B cell (primary cell): ENCODE measurements around the gene NUP214. TPM values are rescaled to one million over a fixed set of nuclear protein-coding genes. Genes with fewer than 3 reads are reported as not detected.

Experiments used
- ATAC-seq: fragments of 200-7000 bp; cut with Tn5 transposase; one replicate; pipeline ENCODE4 v1.10.0; 2021; ENCODE audit warnings: low read depth, mild to moderate bottlenecking, moderate number of reproducible peaks, moderate library complexity
- CTCF ChIA-PET: fragments of 350-600 bp; sonication (Branson Sonifier 250); formaldehyde crosslinking; loops from one replicate; lab custom pipeline; 2021; ENCODE audit warnings: antibody characterized with exemption, inconsistent platforms; lab: Charles Lee
- POLR2A ChIA-PET: fragments of 350-600 bp; sonication (Branson Sonifier 250); formaldehyde crosslinking; loops from one replicate; lab custom pipeline; 2021; ENCODE audit warnings: antibody characterized with exemption; lab: Charles Lee
- DNase-seq: peaks from one replicate; pipeline ENCODE4 v3.0.0; 2013
- H2AFZ ChIP-seq: 2 replicates; pipeline ENCODE4 v1.6.1; 2012; ENCODE audit warnings: mild to moderate bottlenecking, low read depth, low read length; ENCODE audit not compliant: insufficient read depth, poor library complexity, severe bottlenecking
- H3K27ac ChIP-seq, 2 donors: 1 replicate in 1 of 2; 2 replicates in 1 of 2; pipeline ENCODE4 v1.5.1; 2012 to 2013; ENCODE audit warnings: low read length in 2 of 2, mild to moderate bottlenecking in 2 of 2, moderate library complexity in 1 of 2
- H3K27me3 ChIP-seq, 4 experiments: fragments of 200-600 bp in 1 of 4; sonication (generic) in 1 of 4; replicated peaks in 1 of 4; 1 replicate in 2 of 4; 2 replicates in 2 of 4; pipeline versions ENCODE4 v1.6.1 to v1.7.0; 2013 to 2016; ENCODE audit warnings: low read length in 3 of 4, mild to moderate bottlenecking in 2 of 4, mixed read lengths in 1 of 4, moderate library complexity in 1 of 4; ENCODE audit not compliant: insufficient read depth in 4 of 4, control insufficient read depth in 3 of 4; ENCODE audit errors: control extremely low read depth in 1 of 4
- H3K36me3 ChIP-seq, 2 experiments: replicated peaks in 1 of 2; 1 replicate in 1 of 2; 2 replicates in 1 of 2; pipeline versions ENCODE4 v1.6.1 to v1.7.1; 2013; ENCODE audit warnings: low read length in 1 of 2; ENCODE audit not compliant: insufficient read depth in 2 of 2, control insufficient read depth in 1 of 2; ENCODE audit errors: control extremely low read depth in 1 of 2, extremely low read depth in 1 of 2
- H3K4me1 ChIP-seq, 2 donors: fragments of 200-600 bp in 1 of 2; sonication (generic) in 1 of 2; 1 replicate in 1 of 2; 2 replicates in 1 of 2; pipeline versions ENCODE4 v1.5.1 to v1.6.1; 2013 to 2017; ENCODE audit warnings: low read length in 2 of 2; ENCODE audit not compliant: control insufficient read depth in 2 of 2, insufficient read depth in 2 of 2
- H3K4me2 ChIP-seq: replicated peaks from 2 replicates; pipeline ENCODE3; 2012; ENCODE audit warnings: mild to moderate bottlenecking, low read depth, low read length; ENCODE audit not compliant: poor library complexity, severe bottlenecking
- H3K4me3 ChIP-seq, 5 experiments: fragments of 200-600 bp in 1 of 5; sonication (generic) in 1 of 5; 1 replicate in 3 of 5; 2 replicates in 2 of 5; pipeline versions ENCODE4 v1.5.1 to v1.7.0; 2011 to 2016; ENCODE audit warnings: low read length in 4 of 5, mild to moderate bottlenecking in 4 of 5, low read depth in 2 of 5, control low read depth in 1 of 5, moderate library complexity in 1 of 5; ENCODE audit not compliant: insufficient read depth in 1 of 5; ENCODE audit errors: control extremely low read depth in 1 of 5, extremely low read depth in 1 of 5
- H3K79me2 ChIP-seq: fragments of 200-600 bp; sonication (generic); one replicate; pipeline ENCODE4 v1.6.0; 2016; ENCODE audit warnings: low read length; ENCODE audit not compliant: control insufficient read depth, insufficient read depth
- H3K9ac ChIP-seq: fragments of 200-600 bp; sonication (generic); 2 replicates; pipeline ENCODE4 v1.6.1; 2017; ENCODE audit warnings: mild to moderate bottlenecking, low read length, moderate library complexity
- H3K9me3 ChIP-seq, 3 donors: one replicate each; pipeline versions ENCODE4 v1.6.1 to v1.7.1; 2013; ENCODE audit warnings: low read length in 2 of 3; ENCODE audit not compliant: control insufficient read depth in 2 of 3, insufficient read depth in 1 of 3; ENCODE audit errors: control extremely low read depth in 1 of 3
- H4K20me1 ChIP-seq: 2 replicates; pipeline ENCODE4 v1.6.0; 2012; ENCODE audit warnings: mild to moderate bottlenecking, low read length; ENCODE audit not compliant: insufficient read depth, control insufficient read depth, poor library complexity, severe bottlenecking
- H3K27ac Mint-ChIP-seq: one replicate; pipeline ENCODE4 v1.8.0; 2021; ENCODE audit warnings: mixed read lengths
- H3K27me3 Mint-ChIP-seq: one replicate; pipeline ENCODE4 v1.8.0; 2021; ENCODE audit warnings: mixed read lengths
- H3K4me1 Mint-ChIP-seq: one replicate; pipeline ENCODE4 v1.8.0; 2021; ENCODE audit warnings: mixed read lengths
- H3K4me3 Mint-ChIP-seq: one replicate; pipeline ENCODE4 v1.8.0; 2021; ENCODE audit warnings: mixed read lengths
- H3K9me3 Mint-ChIP-seq: one replicate; pipeline ENCODE4 v1.8.0; 2022; ENCODE audit warnings: mixed read lengths; ENCODE audit not compliant: insufficient read depth
- CTCF ChIP-seq: fragments of 200-600 bp; IDR thresholded peaks from one replicate; pipeline ENCODE4 v1.8.0; 2022; ENCODE audit warnings: antibody characterized with exemption, mild to moderate bottlenecking
- EZH2 ChIP-seq: IDR thresholded peaks from 2 replicates; pipeline ENCODE4 v1.6.1; 2012; ENCODE audit warnings: borderline replicate concordance, low read depth, mild to moderate bottlenecking, moderate library complexity, low read length; ENCODE audit not compliant: insufficient read depth, poor library complexity, severe bottlenecking
- WGBS: methylation state at CpG from one replicate; pipeline ENCODE4 v1.1.5; 2013; ENCODE audit warnings: missing lambda C conversion rate; ENCODE audit not compliant: insufficient coverage; 5-methylcytosine and 5-hydroxymethylcytosine counted together
- intact Hi-C: fragments of 100-400 bp; cut with micrococcal nuclease; formaldehyde crosslinking; loops from one replicate; pipeline ENCODE4 v1.10.0; 2022
- polyA plus RNA-seq: library from polyadenylated mRNA; depleted of rRNA; stranded (reverse); fragments of >200 nt; gene quantifications from 2 replicates; pipeline ENCODE4 v1.2.3, GENCODE V29; 2012
- total RNA-seq, 2 donors: library from RNA; stranded (reverse); fragments of 120-200 nt in 1 of 2; gene quantifications; 1 replicate in 1 of 2; 2 replicates in 1 of 2; pipeline versions ENCODE4 v1.2.3 to v1.2.4, GENCODE V29; 2013 to 2022

Gene NUP214
- total and polyA plus RNA-seq, 2 donors (not counting 1 experiment from before 2014, with no cell fraction given), result 19.0 to 94.6 TPM

- no peak overlapping the region for H3K4me3 ChIP-seq
- no peak overlapping the region for H3K27ac ChIP-seq
- H3K9ac ChIP-seq, result no peak overlapping the region
- H3K27me3 ChIP-seq, result no peaks in the 10 kb centered on the region
- peaks cover 10% of the 10 kb centered on the region for H3K79me2 ChIP-seq
- Mint-ChIP-seq H3K9me3 (no peaks in the 10 kb centered on the region), H3K27ac (no peak overlapping the region), H3K4me3 (no peak overlapping the region), H3K27me3 (no peaks in the 10 kb centered on the region), H3K4me1 (peaks cover 44% of the 10 kb centered on the region)
- DNase-seq, result no peak
- H3K36me3 ChIP-seq, result peaks cover 1 to 29% of the 10 kb centered on the region in 2 experiments
- POLR2A ChIA-PET, result no interaction called here
- H3K9me3 ChIP-seq, result no peaks in the 10 kb centered on the region
- H3K4me2 ChIP-seq, result no peak overlapping the region
- ATAC-seq, result no peak
- peaks cover 36 to 40% of the 10 kb centered on the region in 2 donors for H3K4me1 ChIP-seq
- TF ChIP-seq CTCF, result peak; percentile 51
- TF ChIP-seq EZH2, result no peak
- H2AFZ ChIP-seq, result no peak overlapping the region
- CTCF ChIA-PET, result interaction anchor here (0.7 to 9.7 kb wide), 5 partner anchors 10 to 154 kb away, joined by 3 to 332 read pairs (median 6); partner anchors contain the start of gene FAM78A
- peaks cover 4% of the 10 kb centered on the region for H4K20me1 ChIP-seq
- WGBS, result 95% methylated on average over 4 of the region's 6 CpGs
- intact Hi-C loops, result no loop called here
These were observed 55.8 kb downstream of the NUP214 start for GRCh38 chr9:131181091-131181681.

- no peak for ATAC-seq
- no peaks in the 10 kb centered on the region for H3K27me3 ChIP-seq
- no peak overlapping the region for H3K4me2 ChIP-seq
- 90% methylated on average over 2 of the region's 3 CpGs for WGBS
- H3K4me1 ChIP-seq, result peaks cover 5% of the 10 kb centered on the region in 2 donors
- H3K36me3 ChIP-seq, result peaks cover 4 to 64% of the 10 kb centered on the region in 2 experiments
- no peak overlapping the region for H3K4me3 Mint-ChIP-seq
- H3K79me2 ChIP-seq, result peaks cover 4% of the 10 kb centered on the region
- peaks cover 7% of the 10 kb centered on the region for H3K4me1 Mint-ChIP-seq
- H3K9me3 ChIP-seq, result no peaks in the 10 kb centered on the region
- TF ChIP-seq EZH2 (no peak), CTCF (no peak)
- no peaks in the 10 kb centered on the region for H3K27me3 Mint-ChIP-seq
- POLR2A ChIA-PET, result no interaction called here
- intact Hi-C loops, result no loop called here
- no peak overlapping the region for H2AFZ ChIP-seq
- no peak overlapping the region for H3K27ac Mint-ChIP-seq
- CTCF ChIA-PET, result interaction anchor here (1.1 to 1.8 kb wide), 2 partner anchors 9 to 151 kb away, joined by 7 read pairs; no protein-coding TSS in a partner anchor
- H3K27ac ChIP-seq, result no peak overlapping the region
- H3K9me3 Mint-ChIP-seq, result no peaks in the 10 kb centered on the region
- no peaks in the 10 kb centered on the region for H4K20me1 ChIP-seq
- no peak for DNase-seq
- H3K9ac ChIP-seq, result no peak overlapping the region
- no peak overlapping the region for H3K4me3 ChIP-seq
These were observed 60.5 kb downstream of the NUP214 start for GRCh38 chr9:131185924-131186323.
